CD4-positive, alpha-beta T cell treated with Interferon gamma for 1 hour (primary cell): ENCODE data around the gene JDP2.
A peak's percentile ranks its signal among the peaks of the same experiment; 100 is the strongest.

ENCODE experiments used
- DNase-seq: peaks from one replicate; pipeline ENCODE4 v3.0.0-alpha.2; 2020

Gene JDP2

DNA sequence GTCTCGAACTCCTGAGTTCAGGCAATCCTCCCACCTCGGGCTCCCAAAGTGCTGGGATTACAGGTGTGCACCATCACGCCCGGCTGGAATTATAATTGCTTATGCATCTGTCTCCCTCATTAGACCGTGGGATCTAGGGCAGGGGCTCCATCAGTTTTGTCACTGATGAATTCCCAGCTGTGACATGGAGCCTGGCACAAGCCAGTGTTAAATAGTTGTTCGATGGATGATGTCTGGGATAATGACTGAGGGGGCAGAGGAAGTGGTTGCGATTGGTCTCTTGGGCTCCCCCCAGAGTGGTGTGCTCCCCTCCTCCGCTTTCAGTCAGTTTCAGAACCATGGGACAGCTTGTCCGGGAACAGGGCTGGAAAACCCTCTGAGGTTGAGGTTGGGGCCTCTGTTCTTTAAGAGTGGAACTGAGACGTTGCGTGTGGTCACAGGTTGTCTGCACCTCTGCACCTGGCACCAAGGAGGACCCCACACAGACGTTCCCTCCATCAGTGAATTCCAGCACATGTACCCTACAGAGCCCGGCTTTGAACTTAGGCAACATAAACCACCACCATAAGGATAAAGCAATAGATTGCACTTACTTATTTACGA lies 63.7 kb downstream of the JDP2 start:
- no peak for DNase-seq

DNA sequence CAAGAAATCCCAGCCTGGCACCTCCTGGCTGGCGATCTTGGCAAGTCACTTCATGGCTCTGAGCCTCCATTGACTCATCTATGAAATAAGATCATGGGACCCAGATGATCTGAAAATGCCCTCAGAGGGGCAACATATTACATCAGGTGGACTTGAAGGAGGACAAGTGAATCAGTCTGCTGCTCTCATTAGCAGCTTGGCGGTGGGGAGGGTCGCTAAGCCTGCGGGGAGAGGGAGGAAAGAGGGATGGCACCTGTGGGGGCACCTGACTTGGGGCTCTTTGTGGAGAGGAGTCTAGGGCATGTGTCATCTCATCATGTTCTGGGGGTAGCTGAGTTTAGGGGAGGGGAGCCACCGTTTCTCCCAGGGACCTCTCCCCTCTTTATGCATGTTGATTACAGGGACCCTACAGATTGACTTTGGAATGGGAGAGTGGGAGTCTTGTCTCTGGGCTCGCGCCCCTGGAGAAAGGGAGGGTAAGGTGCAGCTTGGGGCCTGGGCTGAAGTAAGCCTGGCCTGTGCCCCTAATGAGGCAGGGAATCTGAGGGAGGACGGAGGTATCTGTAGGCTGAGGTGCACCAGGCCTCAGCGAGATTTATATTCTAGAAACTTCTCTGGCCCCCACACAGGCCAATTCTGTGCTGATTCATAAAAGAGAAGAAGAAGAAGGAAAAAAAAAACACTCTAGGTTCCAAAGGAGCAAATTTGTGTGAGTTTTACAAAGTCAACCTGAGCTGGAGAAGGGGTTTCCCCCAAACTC lies 65.2 kb downstream of the JDP2 start:
- no peak for DNase-seq

DNA sequence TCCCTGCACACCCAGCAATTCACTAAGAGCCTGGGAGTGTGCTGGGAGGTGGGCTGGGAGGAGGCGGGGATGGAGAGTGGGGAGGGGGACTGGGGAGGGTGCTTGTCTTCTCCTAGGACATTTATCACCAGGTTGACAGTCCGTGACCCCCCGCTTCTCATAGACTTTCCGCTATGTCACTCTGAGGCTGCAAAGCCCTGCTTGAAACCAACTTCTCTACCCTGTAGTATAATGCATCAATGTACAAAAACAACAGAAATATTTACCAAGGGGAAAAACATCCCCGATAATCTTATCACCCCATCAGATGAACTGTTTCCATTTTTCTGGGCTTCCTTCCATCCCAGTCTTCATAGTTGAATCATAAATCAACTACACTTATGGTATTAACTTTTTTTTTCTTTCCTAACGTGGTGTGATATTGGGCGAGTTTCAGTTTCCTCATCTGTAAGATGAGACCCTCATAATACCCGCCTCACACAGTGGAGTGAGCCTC lies 65.8 kb downstream of the JDP2 start:
- no peak for DNase-seq

DNA sequence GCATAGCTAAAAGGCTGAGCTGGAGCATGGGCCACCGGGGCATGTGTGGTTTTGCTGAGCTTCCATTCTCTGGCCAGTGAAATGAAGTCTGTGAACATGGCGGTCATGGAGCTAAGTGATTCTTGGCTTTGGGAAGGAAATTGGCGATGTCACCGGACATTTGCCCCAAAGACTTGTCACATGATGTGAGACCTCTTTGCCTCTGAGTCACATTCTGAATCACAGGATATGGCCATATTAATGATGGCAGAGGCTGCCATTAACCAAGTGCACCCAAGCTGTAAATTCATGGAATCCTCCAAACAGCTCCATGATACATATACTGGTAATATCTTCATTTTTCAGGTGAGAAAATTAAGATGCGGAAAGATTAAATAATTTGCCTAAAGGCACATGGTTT lies 67.1 kb downstream of the JDP2 start:
- DNase-seq = no peak

DNA sequence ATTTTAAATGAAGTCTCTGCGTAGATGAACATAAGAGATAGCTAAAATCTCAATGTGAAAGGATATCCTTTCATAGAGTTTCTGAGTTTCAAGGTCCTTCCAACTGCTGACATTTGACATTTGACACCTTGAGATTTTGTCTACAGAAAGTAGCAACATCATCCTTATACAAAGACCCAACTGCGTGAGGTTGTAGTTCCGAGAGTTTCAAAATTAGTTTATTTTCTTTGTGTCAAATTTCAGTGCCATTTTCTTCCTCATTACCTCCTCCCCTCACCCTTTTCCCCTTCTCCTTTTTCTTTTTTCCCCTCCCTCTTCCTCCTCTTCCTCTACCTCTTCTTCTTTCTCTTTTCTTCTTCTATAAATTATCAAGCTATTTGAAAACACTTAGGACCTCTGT lies 67.6 kb downstream of the JDP2 start:
- no peak for DNase-seq

DNA sequence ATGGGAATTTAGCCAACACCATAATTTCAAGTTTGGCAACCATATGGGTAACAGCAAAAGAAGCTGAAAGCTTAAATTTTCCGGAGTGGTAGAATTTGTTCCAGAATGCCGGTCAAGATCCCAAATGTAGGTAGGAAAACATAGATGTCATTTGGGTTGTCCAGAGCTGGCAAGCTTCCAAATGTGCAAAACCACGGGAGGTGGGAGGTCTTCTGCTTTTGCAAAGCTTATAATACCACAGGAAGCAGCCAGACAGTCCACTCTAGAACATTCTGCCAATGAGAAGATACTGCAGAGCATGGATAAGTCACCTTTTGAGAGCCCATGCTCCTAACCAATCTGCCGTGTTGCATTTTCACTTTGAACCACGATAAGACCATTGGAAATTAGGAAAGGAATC lies 68.1 kb downstream of the JDP2 start:
- no peak for DNase-seq

DNA sequence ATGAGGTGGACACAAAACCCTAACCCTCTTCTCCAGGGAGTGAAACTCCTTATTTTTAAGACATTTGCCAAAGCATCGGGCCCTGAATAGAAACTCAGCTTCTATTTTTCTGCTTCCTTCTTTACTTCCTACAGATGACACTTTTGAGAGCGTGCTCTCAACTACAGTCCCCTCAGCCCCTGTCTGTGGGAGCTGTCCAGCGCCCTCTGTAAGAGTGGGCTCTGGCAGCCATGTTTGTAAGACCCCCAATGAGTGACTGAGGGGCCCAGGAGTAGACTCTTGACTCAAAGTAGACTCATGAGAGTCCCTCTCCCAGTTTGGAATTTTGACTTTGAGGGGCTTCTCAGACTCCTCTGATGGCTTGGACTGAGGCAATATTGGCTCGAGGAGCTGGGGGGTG lies 68.9 kb downstream of the JDP2 start:
- DNase-seq = no peak

DNA sequence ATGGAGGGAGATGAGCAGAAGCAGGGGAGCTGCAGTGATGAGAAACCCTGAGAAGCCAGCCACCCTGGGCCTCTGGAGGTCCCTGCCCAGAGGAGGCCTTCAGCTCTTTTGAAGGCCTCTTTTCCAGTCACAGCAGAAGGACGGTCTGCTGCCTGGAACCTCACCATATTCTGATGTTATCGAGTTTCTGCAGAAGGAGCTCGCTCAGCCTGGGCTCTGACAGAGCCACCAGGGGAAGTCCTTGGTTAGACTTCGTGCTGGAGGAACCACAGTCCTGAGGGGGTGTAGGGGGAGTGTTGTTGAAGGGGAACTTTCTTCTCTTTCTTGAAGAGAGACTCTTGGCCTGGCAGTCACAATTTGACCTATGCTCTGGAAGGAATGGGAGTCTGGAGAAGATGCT lies 69.4 kb downstream of the JDP2 start:
- no peak for DNase-seq

DNA sequence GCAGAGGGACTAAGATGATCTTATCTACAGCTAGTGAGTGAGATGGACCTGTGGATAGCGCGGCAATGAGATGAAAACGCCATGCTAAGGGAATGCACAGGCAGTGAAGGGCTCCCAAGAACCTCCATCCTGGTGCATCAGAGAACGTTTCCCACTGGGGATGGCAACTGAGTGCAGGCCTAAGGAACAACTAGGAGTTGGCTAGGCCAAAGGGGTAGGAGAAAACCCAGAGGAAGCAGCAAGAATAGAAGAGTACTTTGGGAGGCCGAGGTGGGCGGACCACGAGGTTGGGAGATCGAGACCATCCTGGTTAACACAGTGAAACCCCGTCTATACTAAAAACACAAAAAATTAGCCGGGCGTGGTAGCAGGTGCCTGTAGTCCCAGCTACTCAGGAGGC lies 69.9 kb downstream of the JDP2 start:
- DNase-seq = no peak

DNA sequence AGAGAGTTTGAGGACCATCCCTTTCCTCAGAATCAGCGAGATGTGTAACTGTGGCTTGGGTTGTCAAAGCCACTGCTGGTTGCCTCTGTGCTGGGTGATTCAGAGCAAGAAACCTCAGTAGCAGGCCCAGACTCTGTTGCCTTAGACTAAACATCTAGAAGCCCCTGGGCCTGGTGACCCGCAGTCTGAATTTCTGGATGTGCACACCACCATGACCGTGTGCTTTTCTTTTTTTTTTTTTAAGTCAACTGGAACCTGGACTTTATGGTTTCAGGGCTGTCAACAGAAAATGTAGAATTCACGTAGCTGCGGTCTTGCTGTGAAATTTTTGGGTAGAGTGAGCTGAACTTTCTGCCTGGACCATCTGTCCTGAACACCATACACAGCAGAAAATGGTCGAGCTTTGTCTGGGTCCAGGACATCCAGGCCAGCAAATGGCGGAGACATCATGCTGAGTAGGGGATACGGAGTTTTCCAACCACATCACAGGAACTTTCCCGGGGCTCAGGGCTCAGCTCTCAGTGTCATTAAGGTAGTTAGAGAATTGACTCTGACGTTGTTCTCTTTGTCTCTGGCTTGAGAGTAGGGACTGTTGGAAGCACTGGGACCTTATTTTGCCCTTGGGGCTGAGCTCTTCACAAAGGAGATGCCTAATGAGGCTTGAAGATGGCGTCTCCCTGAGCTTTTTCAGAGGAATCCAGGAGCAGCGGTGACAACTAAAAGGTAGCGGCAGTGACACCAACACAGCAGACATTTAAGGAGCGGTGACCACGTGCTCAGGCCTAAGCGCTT lies 71.5 kb downstream of the JDP2 start:
- no peak for DNase-seq

DNA sequence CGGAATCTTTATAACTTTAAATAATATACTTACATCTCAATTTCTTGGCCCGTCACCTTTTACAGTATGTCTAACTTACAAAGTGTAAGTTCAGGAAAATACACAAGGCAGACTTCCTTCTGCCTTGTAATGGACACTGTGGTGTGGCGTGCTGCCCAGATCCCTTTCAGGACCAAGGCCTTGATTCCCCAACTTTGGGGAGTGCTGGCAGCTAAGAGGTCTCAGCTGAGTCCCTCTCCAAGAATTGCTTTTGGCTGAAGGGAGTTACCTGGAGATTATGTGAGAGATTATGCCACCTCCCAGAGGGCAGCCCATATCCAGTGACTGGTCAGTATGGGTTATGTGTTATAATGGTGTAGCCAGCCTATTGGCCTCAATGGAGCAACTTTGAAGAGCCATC lies 73.3 kb downstream of the JDP2 start:
- DNase-seq = no peak

DNA sequence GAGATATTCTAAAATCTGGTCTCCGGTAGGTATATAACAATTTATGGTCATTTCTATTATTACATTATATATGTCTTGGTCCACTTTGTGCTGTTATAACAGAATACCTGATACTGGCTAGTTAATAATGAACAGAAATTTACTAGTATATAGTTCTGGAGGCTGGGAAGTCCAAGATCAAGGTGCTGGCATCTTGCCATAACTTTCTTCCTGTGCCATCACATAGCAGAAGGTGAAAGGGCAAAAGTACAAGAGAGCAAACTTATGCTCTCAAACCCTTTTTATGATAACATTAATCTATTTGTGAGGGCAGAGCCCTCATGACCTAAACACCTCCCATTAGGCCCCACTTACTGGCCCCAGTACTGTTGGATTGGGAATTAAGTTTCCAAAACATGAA lies 76.6 kb downstream of the JDP2 start:
- no peak for DNase-seq

DNA sequence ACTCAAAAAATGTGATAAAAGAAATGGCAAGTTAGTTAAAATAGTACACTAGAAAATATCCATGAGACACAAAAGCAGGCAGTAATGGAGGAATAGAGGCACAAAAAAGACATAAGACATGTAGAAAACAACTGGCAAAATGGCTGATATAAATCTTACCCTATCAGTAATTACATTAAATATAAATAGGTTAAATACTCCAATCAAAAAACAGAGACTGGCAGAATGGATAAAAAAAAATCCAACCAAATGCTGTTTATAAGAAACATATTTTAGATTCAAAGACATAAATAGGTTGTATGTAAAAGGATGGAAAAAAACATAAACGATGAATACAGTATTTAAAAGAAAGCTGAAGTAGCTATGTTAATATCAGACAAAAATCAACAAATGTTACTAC lies 79.1 kb downstream of the JDP2 start:
- DNase-seq = no peak

DNA sequence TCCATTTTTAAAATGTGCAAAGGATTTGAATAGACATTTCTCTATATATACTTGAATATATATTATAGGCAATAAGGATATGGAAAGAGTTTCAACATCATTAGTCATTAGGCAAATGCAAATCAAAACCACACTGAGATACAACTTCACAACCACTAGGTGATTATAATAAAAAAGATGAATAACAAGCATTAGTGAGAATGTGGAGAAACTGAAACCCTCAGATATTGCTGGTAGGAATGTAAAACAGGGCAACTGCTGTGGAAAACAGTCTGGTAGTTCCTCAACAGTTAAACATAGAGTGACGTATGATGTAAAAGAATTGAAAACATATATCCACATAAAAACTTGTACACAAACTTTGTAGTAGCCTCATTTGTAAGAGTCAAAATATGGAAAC lies 82.7 kb downstream of the JDP2 start:
- DNase-seq = no peak

DNA sequence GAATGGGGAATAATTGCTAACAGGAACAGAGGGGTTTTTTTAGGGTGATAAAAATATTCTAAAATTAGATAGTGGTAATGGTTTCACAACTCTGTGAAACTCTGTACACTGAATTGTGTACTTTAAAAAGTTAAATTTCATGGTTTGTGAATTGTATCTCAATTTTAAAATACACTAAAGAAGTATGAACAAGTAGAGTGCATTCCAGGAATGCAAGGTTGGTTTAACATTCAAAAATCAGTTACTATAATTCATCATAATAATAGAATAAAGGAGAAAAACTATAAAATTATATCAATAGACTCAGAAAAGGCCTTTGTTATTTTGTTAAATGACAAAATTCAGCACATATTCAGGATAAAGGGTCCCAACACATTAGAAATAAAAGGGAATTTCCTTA lies 83.4 kb downstream of the JDP2 start:
- DNase-seq = no peak

DNA sequence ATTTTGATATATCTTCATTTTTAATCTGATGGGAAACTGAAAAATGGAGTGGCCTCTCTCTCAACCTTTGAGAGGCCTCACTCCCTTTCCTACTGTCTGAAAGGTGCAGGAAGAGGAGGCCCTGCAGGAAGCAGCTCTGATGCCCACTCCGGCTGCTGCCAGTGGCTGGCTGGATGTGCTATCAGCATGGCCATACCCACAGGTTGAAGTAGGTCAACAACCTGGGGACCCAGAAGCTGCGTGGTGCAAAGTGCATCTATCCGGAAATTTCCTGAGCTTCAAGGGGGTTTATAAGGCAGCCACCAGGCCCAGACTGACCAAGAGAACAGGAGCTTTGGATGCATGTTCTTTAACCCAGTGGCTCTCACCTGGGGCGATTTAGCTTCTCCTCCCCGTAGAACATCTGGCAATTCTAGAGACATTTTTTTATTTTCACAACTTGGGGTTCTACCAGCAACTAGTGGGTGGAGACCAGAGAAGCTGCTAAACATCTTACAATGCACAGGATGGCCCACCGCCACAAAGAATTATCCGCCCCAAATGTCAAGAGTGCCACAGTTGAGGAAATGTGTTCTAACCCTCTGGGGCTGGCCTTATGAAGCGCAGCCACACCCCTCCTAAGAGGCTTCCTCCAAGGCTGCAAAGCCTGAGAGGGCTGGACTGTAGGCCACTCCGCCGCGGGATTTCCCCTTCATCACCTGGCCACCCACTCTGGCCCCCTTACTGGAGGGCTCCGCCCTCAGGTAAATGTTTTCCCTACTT lies 86.3 kb downstream of the JDP2 start:
- DNase-seq = peak; percentile 14

DNA sequence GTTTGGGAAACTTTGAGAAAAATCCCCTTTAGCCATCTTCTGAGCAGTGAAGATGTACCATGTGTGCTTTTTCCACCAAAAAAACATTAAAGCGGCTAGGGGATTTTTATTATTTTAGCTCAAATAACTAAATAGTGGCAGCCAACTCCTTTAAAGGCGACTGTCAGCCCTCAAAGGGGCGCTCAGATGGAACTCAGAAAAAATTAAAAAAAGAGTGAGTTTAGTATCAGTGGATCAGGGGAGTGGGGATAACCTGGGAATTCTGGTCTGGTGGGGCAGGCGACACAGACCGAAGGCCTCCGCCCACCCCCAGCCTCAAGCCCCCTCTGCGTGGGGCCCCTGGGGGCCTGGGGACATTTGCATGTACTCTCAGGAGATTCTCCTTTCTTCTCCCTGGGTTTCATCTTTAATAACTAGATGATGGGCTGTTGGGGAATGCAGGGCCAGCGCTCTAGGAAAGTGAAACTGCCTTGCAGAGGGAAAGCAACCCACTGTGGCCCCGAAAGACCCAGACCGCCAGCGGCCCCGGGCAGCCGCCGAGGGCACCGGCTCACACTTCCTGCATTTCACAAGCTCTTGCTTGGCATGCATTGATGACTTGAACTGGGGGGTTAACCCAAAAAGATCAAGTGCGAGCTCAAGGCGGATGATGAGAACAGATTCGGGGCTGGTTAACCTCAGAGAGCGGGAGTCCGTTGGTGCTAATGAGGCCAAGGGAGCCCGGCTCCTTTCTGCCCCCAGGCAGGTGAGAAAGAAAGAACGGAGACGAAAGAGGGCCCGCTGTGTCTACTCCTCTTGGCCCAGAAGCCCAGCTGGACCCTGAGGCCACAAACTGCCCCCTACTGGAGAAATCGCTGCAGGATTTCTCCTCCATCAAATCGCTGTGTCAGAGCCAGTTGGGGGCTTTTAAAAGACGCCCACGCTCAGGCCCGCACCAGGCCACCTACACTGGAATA lies 87.1 kb downstream of the JDP2 start:
- peak; percentile 50 for DNase-seq

DNA sequence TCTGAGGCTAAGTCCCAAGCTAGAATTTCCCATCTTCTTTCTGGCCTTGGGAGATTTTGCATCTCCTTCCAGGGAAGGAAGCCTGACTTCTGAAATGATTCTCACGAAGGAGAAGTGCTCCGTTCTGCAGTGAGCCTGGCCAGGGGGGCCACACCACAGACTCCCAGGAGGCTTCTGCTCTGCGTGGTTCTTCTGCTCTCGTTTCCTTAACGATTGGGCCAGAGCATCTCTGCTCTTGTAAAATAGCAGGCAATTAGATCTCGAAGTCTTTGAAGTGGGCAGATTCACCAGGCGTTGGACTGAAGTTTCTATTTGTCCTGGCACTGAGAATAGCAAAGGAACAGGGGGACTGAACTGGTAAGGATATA lies 87.8 kb downstream of the JDP2 start:
- DNase-seq = peak; percentile 41

DNA sequence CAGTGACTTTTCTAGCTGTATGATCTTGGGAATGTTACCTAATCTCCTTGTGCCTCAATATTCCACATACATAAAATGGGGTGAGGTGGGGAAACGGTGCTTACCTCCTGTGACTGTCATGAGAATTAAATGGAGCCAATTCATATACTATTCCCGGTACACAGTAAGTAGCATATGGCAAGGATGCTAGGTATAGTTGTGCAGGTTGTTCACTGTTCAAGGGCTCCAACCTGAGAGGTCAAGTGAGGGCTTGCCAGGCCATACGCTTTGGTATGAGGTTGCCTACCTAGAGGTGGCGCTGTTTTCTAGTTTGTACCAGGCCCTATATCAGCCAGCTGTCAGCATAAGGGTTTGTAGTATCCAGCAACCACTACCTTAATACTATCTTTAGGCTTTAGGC lies 90.8 kb downstream of the JDP2 start:
- peak; percentile 29 for DNase-seq

DNA sequence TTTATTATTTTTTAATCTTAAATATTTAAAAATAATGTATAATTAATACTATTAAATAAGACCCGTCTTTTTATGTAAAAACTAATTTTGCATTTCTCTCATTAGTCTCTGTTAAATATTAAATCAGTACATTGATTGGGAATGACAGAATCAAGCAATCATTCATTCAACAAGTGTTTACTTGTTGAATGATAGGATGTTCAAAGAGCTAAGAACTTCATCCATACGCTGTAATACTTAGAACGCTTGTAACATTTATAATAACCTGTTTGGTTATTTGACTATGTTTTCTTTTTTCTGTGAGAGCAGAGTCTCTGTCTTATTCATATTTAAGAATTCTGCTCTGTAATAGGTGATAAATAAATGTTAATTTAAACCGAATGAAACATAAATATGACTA lies 91.6 kb downstream of the JDP2 start:
- no peak for DNase-seq

DNA sequence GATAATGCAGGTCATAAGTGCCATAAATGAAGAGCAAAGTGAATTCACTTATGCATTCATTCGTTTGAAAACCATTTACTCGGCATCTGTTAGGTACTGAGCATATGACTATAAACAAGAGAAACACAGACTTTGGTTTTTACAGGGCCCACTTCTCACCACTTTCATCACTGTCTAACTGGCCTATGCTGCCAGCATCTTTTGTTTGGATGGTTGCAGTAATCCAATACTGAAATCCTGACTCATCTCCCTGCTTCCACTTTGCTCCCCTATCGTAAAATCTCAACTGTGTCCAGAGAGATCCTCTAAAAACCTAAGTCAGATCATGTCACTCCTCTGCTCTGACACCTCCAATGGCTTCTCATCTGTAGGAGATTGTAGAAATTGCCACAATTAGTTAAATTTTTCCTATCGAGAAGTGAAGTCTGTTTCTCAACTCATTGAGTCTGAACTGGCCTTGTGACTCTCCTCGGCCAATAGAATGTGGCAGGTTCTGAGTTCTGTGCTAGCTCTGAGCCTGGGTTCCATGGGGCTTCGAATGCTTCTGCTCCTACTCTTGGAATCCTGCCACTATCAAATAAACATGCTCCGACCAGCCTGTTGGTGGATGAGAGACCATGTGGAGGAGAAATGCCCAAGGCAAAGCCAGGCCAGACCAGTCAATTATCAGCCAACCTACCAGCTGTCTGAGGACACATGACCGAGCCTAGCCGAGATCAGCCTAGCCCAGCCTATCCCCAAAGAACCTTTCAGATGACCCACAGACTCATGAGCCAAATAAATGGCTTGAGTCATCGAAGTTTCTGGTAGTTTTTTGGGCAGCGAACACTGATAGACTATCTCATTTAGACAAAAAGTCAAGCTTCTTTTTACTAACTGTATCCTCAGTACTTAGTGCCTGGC lies 92.3 kb downstream of the JDP2 start:
- DNase-seq = no peak
